ENCODE measurements around the gene ADAMTSL4.

ADAMTSL4 gene

GRCh38 chr1:150535511-150536287 lies 13.5 kb upstream of the ADAMTSL4 start:
- no peak for DNase-seq

DNA sequence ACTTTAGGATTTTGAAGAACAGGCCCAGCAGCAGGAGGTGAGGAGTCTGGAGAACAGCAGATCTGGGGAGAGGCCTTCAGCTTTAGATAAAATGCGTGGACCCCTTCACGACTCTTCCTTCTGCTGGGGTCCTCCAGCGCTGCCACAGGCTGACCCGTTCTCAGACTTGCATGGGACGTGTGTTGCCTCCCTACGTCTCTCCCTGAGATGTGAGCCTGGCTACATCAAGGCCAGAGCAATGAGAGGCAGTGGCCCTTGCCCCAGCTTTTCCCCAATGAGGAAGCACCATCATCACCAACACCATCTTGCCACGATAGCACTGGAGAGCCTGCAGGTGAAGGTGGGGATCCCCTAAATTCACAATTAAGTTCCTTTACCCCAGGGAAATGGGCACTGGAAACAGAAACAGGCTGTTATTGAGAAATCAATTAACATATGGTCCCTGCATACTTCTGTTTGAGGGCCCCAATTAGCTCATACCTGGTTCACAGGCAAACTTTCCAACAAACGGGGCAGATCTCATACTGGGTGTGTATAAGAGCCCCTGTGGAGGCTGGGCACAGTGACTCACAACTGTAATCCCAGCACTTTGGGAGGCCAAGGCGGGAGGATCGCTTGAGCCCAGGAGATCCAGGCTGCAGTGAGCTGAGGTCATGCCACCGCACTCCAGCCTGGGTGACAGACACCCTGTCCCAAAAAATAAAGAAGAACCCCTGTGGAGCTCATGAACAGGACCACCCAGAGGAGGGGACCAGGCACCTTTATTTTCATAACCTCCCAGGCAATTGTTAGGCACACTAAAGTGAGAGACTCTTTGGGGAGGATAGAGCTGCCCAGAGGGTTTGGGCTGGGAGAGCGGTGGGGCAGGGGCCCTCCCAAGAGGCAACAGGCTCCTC lies 12.1 kb upstream of the ADAMTSL4 start:
- DNase-seq = no peak

DNA sequence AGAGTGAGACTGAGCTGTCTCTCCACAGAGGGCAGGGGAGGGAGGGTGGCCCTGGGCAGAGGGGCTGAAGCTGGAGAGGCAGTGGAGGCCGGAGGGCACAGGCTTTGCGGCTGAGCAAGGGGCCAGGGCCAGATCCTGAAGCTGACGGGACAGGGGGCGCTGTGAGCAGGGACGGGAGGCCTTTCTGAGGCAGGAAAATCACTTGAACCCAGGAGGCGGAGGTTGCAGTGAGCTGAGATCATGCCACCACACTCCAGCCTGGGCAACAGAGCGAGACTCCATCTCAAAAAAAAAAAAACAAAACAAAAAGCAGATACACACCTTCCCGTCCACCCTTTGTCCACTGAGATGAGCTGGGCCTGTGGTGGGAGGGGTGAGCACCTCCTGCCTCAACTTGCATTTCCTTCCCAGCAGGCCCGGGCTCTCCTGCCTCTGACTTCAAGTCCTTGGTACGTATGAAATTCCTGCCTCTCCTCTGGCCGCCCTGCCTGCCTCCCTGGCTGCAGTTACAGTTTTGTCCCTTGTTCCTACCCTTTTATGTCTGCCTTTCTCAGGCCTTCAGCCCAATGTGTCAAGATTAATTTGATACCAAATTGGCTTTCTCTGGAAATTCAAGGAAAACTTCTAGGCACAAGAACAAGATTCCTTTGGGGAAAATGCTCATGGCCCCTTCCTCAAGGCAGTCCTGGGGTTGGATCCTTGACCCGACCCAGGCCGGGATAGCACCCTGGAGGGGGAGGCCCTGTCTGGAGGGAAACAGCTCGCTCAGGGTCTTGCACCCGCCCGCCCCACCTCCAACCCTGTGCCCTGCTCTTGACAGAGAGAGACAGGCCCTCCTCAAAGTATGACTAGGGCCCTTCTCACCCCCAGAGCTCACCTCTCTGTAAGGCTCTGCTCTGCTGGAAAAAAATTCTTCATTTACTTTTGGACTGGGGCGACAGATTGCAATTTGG lies 11.2 kb upstream of the ADAMTSL4 start:
- no peak for DNase-seq

DNA sequence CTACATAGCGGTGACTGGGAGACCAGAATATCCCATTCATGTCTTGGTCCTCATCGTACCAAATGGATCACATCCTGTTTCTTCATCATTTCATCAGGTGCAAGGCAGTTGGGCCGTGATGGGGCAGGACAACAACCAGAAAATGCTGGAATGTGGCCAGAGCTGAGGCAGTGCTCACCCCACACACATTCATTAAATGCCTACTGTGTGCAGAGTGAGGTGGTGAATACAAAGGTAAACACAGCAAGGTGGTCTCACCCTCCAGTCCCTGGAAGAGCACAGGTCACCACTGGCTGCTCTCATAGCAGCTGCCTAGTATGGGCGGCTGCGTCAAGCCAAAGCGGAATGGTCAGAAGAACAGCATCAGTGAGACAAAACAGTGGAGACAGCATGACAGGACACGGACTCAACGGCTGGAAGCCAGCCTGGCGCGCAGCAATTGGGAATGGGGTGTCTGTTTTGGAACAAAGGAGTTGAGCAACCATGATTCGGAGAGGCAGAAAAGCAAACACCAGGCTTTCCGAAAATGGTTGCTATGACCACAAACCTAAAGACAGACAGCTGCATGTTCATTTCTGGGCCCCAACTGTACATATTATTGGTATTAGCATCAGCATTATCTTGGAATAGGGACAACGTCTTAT lies 5.6 kb upstream of the ADAMTSL4 start:
- DNase-seq = no peak

GRCh38 chr1:150544204-150544603 lies 5.0 kb upstream of the ADAMTSL4 start:
- DNase-seq = no peak

- DNase-seq = no peak
Measured at GRCh38 chr1:150545486-150546032, 3.6 kb upstream of the ADAMTSL4 start.

- DNase-seq = no peak
Measured at GRCh38 chr1:150546294-150546937, 2.8 kb upstream of the ADAMTSL4 start.

GRCh38 chr1:150548324-150548631 lies 930 bp upstream of the ADAMTSL4 start:
- DNase-seq = no peak

- DNase-seq = no peak
Measured at GRCh38 chr1:150549496-150550221, 451 bp downstream of the ADAMTSL4 start.

GRCh38 chr1:150550222-150551050 lies 1.2 kb downstream of the ADAMTSL4 start:
- no peak for DNase-seq

GRCh38 chr1:150551051-150551783 lies 2.0 kb downstream of the ADAMTSL4 start:
- DNase-seq = no peak

DNA sequence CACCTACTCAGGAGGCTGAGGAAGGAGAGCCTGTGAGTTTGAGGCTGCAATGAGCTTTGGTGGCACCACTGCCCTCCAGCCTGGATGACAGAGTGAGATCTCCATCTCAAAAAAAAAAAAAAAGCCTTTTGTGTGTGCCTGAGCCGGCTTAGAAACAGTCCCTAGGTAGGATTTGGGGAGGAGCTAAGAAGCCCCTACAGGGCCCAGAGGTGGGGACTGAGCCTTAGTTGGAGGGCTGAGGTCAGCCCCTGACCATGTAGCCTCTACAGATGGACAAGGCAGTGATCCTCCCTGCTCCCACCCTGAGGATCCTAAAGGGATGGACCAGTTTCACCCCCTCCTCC lies 2.5 kb downstream of the ADAMTSL4 start:
- no peak for DNase-seq

GRCh38 chr1:150552128-150552910 lies 3.1 kb downstream of the ADAMTSL4 start:
- DNase-seq = peak in 1 of 2 donors; percentile 76

- DNase-seq = no peak
Measured at GRCh38 chr1:150552911-150553289, 3.7 kb downstream of the ADAMTSL4 start.

DNA sequence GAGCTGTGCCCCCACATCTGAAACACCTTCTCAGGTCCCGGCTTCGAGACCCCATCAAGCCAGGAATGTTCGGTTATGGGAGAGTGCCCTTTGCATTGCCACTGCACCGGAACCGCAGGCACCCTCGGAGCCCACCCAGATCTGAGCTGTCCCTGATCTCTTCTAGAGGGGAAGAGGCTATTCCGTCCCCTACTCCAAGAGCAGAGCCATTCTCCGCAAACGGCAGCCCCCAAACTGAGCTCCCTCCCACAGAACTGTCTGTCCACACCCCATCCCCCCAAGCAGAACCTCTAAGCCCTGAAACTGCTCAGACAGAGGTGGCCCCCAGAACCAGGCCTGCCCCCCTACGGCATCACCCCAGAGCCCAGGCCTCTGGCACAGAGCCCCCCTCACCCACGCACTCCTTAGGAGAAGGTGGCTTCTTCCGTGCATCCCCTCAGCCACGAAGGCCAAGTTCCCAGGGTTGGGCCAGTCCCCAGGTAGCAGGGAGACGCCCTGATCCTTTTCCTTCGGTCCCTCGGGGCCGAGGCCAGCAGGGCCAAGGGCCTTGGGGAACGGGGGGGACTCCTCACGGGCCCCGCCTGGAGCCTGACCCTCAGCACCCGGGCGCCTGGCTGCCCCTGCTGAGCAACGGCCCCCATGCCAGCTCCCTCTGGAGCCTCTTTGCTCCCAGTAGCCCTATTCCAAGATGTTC lies 4.3 kb downstream of the ADAMTSL4 start:
- no peak for DNase-seq

DNA sequence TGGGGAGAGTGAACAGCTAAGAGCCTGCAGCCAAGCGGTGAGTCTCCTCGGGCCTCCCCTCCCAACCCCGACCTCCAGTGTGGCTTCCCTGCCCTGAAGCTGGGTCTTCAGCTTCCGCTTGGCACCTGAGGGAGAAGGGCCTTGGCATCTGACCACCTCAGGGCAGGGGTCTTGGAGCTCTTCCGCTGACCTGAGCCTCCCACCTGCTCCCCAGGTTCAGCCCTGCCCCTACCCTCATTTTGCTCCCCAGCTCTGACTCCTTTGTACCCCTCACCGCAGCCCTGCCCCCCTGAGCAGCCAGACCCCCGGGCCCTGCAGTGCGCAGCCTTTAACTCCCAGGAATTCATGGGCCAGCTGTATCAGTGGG lies 4.9 kb downstream of the ADAMTSL4 start:
- DNase-seq = no peak

- DNase-seq = no peak
Measured at GRCh38 chr1:150555198-150555970, 6.2 kb downstream of the ADAMTSL4 start.

Data from CD4-positive, alpha-beta T cell treated with Interleukin-4 for 1 hour (primary cell).